Hepatic stellate cell (primary cell): ENCODE data around the gene ULBP2.
"Not testable (repeated sequence)": the region's sequence is repeated elsewhere in the genome, so short reads cannot be mapped to it uniquely, and the experiment has no call there.

ENCODE experiments used
- DNase-seq: peaks from one replicate; pipeline ENCODE4 v3.0.0; 2011; ENCODE audit warnings: low spot score

ULBP2 gene

DNA sequence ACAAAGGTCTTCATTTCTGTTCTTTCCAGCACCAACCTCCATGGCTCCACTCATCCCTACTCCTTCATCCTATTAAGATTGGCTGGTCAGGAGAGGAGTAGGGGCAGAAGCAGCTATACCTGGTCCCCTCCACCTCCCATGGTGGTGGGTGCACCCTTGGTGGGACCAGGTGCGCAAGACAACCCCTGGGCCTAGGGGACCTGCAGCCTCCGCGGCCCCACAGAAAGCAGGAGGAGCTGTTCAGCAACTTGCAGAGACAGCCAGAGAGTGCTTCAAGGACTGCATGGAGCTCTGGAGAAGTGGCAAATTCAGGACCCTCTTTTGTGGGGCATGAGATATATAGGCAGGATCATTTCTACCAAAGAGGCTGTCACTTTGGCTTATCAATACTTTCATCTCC, 9.8 kb downstream of the ULBP2 start:
- no peak for DNase-seq

DNA sequence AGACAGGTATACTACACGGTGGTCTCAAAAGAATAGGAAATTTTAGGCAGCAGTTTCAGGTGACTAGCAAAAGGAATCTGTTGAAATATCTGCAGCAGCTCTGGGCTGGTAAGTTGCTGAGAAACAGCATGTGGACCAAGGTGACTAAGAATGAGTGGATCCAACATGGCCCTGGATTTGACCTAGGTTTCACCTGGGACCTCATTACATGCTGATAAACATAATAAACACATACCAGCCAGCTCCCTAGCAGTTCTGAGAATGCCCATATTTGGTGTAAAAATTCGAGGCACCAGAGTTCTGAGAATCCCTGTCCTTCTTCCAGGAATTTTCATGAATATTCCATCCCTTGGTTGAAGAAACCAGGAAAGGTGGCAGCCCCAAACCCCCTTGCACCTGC, 11.6 kb downstream of the ULBP2 start:
- DNase-seq = not testable (repeated sequence)

DNA sequence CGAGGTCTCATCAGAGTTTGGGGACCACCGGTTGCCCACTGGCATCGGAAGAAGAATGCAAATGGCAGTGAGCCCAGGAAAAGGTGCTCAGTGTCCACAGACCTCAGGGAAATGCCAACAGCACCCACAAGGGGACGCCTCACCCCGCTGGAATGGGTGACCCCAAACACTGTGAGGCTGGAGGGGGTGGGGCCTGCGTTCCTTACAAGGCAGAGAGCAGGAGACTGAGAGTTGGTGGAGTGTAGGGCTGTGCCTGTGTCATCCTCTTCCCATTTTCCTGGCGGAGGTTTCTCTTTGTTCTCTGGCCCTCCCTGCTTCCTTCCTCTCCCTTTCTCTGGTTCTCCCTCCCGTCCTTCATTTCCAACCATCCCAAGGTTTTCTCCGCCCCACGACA, 12.1 kb downstream of the ULBP2 start:
- DNase-seq = not testable (repeated sequence)

DNA sequence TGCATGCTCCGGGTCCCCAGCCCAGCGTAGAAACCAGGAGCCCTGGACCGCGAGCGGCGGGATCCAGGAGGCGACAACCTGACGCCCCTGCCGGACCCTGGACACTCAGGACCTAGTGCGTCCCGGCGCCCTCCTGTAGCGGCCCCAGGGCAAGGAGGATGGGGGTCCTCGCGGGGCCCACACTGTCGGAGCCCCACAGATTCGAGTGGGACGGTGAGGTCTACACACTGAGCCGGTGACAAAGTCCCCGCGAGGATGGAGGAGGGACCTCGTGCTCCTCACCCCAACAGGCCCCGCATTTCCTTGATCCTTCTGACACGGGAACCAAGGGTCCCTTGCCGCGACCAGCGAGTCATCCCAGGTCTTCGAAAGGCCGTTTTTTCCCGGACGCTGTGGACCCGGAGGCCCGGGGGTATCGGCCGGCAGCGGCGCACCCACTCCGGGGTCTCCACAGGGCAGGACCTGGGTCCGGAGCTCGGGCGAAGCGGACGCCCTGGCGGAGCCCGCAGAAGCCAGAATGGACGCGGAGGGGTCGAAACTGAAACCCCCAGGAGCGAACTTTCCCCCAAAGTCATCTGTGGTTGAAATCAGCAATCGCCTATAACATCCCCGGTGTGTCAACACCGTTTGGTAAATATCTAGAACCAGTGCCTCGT, 12.6 kb downstream of the ULBP2 start:
- not testable (repeated sequence) for DNase-seq

DNA sequence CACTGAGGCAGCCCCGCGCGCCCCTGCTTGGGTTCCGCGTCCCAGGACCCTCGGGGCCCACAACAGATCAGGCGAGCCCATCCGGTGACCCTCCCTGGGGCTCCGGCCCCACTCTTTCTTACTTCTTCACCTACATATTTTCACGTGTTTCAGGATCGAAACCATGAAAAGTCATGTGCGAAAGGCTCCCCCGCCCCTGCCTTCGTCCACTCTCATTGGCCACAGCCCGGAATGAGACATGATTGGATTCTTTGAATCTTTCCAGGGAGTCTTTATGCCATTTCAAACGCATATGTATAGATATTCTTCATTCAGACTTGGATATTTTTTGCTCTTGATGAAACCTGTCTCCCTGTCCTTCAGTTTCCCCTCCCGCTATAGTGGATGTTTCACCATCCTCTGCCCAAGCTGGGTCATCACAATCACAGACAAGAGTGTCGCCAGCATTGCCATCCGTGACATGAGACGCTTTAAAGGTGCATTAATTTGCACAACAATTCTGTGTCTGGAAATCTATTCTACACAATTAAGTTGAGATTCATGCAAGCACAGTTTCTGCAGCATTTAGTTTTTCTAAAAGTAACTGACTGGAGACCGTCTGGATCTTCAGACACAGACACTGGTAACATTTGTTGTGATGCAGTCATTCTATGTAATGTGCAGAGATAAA, 13.3 kb downstream of the ULBP2 start:
- not testable (repeated sequence) for DNase-seq

GRCh38 chr6:149955654-149956317, 14.0 kb downstream of the ULBP2 start:
- DNase-seq = not testable (repeated sequence)

GRCh38 chr6:149958124-149958523, 16.3 kb downstream of the ULBP2 start:
- not testable (repeated sequence) for DNase-seq

DNA sequence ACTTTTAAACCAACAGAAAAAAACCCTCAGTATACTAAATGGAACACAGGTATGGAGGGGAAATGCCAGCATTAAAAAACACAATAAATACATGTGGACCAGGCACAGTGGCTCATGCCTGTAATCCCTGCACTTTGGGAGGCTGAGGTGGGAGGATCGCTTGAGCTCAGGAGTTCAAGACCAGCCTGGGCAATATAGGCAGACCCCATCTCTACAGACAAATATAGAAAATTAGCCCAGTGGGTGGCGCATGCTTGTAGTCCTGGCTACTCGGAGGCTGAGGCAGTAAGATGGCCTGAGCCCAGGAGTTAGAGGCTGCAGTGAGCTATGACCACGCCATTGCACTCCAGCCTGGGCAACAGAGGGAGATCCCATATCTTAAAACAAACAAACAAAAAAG, 18.0 kb downstream of the ULBP2 start:
- not testable (repeated sequence) for DNase-seq

DNA sequence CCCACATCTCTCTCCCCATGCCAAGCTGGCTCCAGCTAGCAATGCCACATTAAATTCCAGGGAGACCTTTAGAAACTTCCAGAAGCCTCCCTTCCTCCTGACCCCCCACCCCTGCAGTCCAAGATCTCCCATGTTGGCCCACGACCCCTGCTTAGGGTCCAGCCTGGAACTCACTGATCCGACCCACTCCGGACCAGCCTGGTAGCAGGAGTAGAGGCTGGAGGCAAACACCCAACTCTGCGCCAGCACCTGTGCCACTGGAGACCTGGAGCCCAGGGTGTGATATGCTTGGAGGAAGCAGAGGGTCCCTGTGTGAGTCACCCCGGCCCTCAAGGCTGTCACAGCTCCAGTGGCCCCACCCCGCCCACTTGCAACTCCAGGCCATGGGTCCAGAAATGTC, 18.7 kb downstream of the ULBP2 start:
- no peak for DNase-seq

- DNase-seq = no peak
Measured at GRCh38 chr6:149961728-149962425, 20.1 kb downstream of the ULBP2 start.

- DNase-seq = no peak
Measured at GRCh38 chr6:149962461-149963211, 20.8 kb downstream of the ULBP2 start.

- DNase-seq = peak; percentile 83
Measured at GRCh38 chr6:149963212-149963461, 21.3 kb downstream of the ULBP2 start.

DNA sequence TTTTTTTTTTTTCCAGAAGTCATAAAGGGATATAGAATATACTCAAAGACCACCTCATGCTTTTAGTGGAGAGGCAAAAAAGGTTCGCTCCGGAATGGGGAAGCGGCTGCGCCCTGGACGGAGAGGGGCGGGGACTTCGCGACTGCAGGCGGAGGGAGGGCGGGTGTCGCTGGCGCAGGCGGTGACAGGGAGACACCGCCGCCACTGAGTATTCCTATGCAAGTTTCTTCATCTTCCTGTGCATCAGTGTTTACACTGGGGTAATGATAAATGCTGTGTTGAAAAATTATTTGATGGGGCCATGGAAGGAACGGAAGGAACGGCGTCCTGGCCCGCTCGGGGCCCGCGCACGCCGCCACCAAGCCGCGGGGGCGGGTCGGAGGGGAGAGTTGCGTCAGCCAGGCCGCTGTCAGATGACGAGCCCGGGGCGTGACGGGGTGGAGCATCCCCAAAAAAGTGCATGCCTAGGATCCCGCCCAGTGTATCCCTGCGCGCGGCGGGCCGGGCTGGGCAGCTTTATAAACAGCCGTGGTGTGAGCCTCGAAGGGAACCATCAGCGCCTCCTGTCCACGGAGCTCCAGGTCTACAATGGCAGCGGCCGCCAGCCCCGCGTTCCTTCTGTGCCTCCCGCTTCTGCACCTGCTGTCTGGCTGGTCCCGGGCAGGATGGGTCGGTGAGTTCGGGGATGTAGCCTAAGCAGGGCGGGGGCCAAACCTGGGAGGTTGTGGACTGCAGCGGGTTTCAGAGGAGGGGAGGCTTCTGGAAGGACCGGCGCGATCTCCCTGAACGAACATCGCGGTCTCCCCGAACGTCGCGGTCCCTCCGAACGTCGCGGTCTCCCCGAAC, 21.9 kb downstream of the ULBP2 start, which contains the start of gene ULBP1:
Gene ULBP1, plus strand, starts transcription at position 482 of the 846 bp plus-strand sequence. Its CDS starts 107 bp downstream, at position 589.
- DNase-seq = peak; percentile 91

- peak; percentile 26 for DNase-seq
Measured at GRCh38 chr6:149964308-149965193, 22.7 kb downstream of the ULBP2 start.

- peak; percentile 35 for DNase-seq
Measured at GRCh38 chr6:149965194-149966020, 23.6 kb downstream of the ULBP2 start.

DNA sequence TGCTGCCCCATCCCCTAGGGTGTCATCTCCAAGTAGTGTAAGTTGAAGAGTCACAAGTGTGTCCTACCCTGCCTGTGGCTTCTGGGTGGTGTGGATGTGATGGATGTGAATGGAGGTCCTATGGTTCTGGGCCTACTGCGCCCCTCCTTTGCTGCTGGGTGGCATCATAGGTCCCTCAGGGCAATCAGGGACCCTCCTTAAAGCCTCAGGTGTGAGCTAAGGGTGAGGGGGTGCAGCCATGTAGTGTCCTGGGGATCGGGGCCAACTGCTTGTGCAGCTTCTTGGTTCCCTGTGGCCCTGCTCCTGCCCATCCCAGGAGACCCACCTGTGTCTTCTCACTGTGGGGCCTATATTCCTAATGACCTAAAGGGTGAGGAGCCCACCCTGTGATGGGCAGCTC, 24.5 kb downstream of the ULBP2 start:
- not testable (repeated sequence) for DNase-seq

GRCh38 chr6:149967591-149967990, 25.8 kb downstream of the ULBP2 start:
- DNase-seq = no peak

GRCh38 chr6:149967999-149968398, 26.2 kb downstream of the ULBP2 start:
- not testable (repeated sequence) for DNase-seq

- DNase-seq = not testable (repeated sequence)
Measured at GRCh38 chr6:149968909-149969308, 27.1 kb downstream of the ULBP2 start.
